ENCODE measurements around the gene MBNL1.
A peak's percentile ranks its signal among the peaks of the same experiment; 100 is the strongest.

MBNL1 gene

DNA sequence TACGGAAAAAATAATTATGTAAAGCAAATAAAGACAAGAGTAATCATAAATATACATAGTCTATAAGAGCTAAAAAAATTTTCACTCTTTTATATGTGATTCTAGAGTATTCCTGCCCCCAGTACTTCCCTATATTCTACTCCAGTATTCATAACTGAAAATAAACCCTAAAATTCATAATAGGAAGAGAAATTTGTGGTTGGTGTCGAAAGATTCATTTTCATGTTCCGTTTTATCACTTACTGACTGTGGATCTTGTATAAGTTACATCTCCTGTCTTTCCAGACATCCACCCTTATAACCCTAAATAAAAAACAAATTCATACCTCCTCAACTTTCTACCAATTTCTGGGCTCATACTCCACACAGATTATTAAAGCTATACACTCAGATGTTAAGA is 16.0 kb upstream of the MBNL1 start:
- no peak for DNase-seq (ENCODE audit: low read depth in 3 of 3)

DNA sequence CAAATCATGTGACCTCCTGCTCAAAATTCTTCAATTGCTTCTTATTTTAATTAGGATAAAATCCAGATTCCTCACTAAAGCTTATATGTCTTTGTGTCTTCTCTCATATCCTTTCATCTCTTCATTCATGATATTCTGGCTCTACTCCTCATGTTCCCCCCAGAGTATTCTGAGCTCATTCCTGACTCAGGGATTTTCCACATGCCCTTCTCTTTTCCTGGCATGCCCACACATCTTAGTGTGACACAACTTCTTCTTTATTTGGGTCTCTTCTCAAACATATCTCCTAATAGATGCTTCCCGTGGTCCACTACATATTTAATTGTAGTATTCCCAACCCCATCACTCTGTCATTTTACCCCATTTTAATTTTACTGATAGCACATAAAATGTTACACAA is 15.2 kb upstream of the MBNL1 start:
- no peak for DNase-seq (ENCODE audit: low read depth in 3 of 3)

DNA sequence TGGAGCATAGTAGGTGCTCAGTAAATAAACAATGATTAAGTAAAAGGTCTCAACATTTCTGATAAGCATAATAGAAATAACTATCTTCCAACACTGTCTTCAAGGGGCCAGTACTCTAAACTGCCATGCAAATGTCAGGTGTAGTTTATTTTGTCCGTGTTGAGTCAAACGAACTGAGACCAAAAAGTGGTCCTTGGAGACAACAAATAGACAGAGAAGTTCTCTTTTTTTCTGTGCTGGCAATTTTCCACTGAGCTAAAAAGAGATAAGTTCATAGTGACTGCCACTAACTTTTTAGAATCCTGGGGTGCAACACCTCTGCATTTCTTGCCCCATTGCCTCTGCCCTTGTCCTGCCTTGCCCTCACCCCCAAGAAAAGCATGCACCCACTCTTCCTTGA is 14.7 kb upstream of the MBNL1 start:
- no peak for DNase-seq (ENCODE audit: low read depth in 3 of 3)

DNA sequence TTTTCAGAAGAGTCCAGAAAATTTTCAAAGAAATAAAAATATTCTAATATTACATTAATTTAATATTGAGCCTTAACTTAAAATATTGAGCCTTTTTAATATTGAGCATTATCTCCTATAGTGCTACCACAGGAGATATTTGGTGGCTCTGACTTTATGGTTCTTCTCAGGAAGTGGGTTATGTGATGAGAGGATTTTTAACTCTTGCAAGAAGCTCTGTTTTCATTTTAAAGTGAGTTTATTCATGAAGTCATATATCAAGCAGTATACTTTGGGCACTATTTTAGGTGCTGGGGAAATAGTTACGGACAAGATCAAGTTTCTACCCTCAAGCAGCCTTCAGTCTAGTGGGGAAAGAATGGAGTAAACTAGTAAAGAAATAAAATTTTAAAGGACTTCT is 13.4 kb upstream of the MBNL1 start:
- DNase-seq (ENCODE audit: low read depth in 3 of 3) = no peak

DNA sequence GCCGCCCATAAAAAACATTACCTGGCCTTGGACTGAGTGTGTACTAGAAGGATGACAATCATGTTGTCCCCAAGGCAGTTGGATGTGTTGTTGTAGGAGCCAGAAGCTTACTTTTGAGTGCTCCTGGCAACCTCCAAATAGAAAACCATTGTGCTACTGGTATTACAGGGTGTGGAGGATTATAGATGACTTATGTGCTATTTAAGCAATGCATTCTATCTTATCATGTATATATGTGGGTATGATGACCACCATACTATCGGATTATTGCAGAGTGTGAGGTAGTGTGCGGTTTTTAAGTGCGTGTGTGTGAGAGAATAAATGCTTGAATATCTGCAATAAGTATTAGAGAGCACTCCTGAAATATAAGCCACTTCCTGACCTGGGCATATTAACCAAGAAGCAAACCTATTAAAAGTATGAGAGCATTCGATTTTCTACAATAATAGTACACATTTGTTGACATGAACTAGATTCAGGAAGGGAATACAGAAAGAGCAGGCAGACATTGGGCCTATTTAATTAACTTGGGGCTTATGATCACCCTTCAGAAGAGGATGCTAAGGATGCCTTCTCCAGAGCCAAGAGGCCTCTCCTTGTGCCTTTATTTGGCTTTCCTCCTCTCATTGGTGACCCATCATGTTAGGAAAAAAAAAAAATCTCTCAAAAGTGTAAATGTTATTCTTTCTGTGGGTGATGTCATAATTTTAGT is 11.7 kb upstream of the MBNL1 start:
- no peak for DNase-seq (ENCODE audit: low read depth in 3 of 3)

DNA sequence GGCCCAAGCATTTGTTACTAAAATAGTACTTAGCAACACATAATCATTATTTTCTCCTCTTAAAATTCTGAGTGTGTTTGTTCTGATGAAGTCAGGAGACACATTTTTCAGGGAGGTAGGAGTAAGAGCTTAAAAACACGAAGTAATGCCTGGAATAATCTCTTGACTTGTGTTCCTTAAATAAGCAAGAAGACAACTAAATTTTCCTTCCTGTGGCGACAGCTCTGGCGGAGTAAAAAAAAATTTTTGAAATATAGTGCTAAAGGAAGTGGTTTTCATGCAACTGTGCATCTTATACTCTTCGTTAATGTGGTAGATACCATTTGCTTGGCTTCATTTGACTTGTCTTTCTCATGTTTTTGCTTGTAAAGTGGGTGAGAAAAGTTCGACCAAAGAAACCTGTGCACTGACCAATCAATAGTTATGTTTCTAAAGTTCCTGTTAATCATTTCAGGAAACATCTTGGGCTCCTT is 11.1 kb upstream of the MBNL1 start:
- no peak for DNase-seq (ENCODE audit: low read depth in 3 of 3)

DNA sequence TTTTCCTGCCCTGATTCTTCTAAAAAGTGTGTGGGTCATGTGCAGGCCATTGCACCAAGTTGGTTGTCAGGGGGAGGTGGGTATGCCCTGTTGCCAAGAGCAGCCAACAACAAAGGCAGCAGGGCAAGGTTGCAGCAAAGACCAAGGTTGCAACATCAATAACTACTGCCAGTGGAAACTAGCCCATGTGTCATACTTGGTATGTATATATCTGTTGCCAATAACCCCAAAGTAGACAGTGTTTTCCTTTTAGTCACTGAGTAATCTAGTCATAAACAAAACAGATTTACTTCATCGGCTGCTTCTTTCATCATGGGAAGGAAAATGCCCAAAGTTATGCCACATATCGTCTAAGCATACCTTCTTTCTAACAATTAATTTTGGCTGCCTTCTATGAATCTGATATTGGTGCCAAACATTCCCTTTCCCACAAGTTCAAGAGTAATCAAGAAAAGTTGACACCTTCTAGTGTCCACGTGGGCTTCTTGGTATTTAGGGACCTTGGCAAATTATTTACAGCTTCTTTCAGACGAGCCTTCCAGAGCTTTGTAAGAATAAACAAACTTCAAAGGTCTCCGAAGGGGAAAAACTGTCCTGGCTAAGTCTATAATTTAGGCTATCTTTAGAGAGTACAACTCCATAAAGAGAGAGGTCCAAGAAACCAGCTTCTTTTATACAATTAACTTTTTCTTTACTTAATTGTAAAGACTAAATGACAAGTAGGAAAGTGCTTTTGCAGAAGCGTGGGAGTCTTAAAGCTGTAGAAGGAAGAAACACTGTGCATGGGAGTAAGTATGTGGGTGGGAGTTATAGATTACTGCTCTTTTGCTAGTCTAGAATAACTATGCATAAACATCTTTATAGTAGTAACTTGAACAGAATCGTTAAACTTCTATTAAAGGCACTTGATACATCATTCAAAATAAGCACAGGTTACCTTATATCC is 10.0 kb upstream of the MBNL1 start:
- DNase-seq (ENCODE audit: low read depth in 3 of 3) = no peak

DNA sequence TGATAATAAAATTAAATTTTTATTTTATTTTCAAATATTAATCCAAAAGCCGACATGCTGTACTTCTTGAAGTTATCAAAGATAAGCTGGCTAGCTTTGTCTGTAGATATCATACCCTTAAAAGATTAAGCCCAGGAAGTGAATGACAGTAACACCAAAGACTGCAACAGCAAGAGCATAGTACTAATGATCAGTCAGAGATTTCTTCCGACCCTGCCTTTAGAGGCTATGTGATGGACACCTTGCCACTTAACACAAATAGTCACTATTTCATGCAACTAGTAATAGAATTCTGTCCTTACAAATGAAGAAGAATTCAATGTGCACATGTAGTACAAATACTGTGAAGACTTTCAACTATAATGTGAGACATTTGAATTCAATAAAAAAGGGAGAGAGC is 9.3 kb upstream of the MBNL1 start:
- DNase-seq (ENCODE audit: low read depth in 3 of 3) = no peak

DNA sequence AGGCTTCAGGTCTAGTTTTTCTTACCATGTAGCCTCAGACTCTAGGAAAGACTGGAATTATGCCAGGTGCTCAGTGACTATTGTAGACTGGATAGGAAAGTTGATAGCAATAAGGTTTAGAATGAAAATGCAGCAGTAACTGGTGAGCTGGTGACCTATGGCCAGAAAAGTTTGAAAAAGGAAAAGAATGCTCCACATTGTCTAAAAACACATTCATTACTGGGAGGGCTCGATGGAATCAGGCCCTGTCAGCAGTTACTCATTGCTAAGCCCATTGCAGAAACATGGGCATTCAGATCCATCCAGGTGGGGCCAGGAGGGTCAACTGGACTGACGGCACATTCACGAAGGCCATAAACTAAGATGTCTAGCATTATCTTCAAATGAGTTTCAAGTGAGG is 8.7 kb upstream of the MBNL1 start:
- DNase-seq (ENCODE audit: low read depth in 3 of 3) = no peak

DNA sequence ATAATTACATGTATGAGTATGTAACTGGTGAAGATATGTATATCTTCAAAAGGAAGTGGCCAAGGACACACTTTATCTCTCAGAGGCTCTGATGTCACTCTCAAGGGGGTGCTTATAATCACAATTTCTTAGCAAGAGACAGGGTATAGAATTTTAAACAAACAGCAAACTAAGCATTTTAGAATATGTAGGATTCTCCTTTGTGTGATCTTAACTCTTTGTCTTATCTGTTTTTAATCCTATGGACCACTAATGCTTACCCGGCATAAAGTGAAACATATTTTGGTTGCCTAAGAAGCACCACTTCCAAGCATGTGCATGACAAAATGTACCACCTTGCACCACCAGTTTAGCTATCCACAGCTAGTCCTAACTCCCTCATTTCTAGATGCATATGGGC is 8.2 kb upstream of the MBNL1 start:
- DNase-seq (ENCODE audit: low read depth in 3 of 3) = no peak

DNA sequence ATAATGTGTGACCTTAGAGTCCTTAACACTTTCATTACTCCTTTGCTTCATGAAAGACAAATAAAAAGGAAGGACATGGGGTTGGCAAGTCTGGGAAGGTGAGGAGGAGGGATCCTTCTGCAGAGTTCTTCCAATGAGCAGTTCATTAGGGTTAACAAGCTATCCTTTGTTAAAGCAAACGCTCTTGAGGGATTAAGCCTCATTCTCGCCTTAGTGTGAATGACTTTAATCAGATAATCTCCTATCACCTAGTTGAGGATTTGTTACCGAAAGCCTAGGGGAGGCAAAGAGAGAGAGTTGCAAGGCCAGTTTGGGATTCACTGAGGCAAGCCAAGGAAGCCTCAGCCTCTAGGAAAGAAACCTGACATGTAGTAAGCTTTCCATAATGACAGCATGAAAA is 7.4 kb upstream of the MBNL1 start:
- no peak for DNase-seq (ENCODE audit: low read depth in 3 of 3)

DNA sequence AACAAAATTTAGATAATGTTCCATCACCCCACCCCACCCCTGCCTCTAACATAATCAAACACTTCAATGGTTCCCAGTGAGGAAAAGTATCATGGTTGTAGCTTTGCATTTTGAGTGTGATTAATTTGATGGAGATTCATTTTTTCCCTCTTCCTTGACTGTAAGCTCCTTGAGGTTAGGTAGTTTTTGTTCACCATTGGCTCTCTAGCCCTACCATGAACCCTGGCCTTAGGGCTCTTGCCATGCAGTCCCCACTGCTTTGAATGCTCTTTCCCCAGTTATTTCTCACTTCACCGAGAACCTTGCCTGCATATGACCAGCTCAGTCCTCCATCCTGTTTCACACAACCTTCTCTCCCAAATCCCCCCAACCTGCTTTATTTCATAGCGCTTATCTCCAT is 5.0 kb upstream of the MBNL1 start:
- no peak for DNase-seq (ENCODE audit: low read depth in 3 of 3)

DNA sequence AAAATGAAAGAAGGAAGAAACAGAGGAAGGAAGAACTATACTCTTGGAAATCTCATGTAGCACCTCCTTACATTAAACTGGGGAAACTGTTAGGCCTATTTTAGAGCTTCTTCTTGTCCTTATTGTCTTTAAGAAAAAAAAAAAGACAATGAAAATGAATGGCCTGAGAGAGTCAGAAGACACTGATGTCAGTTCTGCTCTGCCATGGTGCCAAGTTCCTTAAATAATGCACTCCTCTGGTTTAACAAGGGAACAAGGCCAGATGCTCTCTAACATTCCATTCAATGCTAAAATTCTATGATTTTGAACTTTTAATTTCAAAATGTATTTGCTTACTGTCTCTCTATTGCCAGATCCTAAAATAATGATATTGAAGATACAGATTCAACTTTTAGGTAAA is 4.4 kb upstream of the MBNL1 start:
- DNase-seq (ENCODE audit: low read depth in 3 of 3) = no peak

DNA sequence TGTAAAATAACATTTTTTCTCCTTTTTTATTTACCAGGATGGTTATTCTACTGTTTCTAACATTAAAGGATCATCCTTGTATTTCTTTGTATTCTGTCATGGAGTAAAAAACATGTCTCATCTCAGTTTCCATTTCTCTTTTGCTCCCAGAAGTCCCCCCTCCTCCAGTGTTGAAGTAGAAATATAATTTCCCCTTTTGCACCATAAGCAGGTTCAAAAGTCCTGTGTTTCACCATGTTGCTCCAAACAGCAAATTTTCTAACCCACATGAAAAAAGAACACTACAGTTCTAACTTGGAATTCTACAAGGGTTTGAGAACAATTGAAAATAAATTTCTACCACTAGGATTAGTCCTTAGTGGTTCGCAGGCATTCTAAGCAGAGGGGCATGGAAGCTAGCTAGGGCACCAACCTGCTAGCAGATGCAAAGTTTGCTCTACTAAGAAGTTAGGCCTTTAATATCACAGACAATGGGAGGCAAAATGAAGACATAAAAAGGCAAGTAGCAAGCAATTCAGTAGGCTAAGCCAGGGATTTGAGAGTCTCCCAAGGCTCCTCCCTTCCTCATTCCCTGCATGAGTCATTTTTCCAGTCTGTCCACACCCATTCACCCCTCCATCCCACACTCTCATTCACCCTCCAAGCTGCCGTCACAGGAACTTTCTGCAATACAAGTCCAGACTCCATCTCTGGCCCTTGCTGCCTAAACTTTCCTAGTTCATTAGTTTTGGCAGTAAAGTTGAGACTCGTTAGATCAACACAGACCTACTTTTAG is 2.3 kb upstream of the MBNL1 start:
- DNase-seq (ENCODE audit: low read depth in 3 of 3) = no peak

DNA sequence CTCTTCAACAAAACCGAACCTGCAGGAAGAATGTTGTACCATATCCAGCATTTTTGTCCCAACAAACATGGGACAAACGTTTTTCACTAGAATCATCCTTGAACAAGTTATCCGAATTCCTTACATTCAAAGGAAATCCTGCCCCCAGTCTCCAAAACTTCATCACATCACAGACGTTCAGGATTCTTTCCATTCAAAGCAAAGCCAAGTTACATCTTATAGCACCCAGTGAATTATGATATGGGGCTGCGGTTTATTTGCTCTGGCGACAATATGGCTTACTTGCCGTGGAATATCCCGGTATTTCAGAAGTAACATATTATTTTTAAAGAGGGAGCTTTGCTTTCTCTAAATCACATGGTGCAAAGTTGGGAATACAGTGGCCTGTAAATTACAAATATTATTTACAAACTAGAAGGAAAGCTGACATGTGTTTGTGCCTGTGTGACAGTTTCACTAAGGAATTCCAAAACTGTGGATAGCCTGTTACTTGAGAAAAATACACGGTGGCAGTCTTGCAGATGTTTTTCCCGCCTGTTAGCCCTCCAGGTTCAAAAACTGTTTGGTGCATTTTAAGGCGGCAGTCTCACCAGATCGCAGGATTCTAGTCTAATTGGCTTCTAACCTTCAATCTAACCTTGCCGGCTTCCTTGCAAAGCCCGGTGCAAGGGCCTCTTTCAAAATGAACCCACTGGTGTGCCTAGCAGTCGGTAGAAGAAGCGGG is 736 bp upstream of the MBNL1 start:
- DNase-seq (ENCODE audit: low read depth in 3 of 3) = no peak

DNA sequence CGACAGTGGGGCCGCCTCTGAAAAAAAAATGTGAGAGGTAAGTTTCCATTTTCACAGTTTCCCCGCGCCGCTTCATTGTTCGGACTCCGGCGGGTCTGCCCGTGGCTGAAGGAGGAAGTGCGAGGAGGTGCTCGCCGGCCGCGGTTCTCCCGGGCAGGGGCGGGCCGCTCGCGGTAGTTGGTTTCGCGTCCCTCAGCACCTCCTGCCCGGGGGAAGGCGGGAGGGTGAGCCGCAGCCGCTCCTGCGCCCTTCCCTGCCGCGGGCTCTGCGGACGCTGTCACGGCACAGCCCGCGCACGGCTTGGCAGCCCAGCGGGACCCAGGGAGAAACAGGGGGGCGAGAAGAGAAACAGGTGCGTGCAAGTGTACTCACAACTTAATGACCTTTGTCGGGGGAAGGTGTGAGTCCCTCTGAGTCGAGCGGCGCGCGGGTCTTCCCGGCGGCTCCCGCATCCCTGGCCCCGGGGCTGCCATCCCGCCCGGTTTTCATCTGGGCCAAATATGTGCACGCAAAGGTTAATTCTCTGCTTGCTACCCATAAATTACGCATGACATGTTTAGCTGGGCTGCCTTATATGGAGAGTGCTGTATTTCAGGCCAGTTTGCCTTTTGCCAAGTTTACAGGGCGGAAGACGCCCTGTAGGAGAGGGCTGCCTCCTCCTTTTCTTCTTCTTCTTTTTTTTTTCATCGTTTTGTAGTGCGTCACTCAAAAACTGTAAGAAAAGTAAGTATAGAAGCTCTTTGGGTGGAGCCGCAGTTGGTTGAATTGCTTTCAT is 514 bp downstream of the MBNL1 start:
- peak in 1 of 3 experiments; percentile 48 for DNase-seq (ENCODE audit: low read depth in 3 of 3)

DNA sequence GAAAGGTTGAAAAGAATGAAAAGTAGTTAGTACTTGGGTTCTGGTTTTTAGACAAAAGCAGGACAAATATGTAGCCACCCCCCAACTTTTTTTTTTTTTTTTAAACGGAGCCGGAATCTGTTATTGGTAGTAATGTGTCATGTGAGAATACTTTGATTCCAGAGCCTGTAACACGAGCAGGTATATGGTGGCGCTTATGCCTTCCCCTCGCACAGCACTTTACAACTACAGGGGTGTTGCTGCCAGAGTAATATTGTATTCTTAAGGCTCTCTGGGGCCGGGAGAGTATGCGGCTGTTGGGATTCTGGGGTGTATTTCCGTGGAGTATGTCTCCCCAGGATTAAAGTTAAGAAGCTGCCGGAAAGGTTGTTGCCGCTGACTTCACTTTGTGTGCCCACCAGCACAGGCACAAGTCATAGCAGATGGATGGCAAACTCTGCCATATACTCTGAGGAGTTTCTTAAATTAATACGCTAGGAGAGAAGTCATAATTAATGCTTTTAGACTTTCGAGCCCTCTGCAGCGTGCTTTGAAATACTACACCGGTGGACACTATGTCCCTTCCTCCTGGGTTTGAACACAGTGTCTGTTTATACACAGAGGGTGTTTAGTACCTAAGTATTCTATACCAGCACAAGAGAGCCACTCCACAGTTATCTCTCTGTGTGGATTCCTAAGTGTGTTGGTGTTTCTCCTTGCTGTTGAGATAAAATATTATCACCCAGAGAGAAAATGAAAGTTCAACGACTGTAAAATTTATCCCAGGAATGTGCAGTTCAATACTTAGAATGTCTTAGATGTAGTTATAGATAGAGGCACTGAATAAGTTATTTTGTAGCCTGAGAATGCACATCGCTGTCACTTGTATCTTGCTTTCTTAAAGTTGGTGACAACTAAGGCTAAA is 1.4 kb downstream of the MBNL1 start:
- DNase-seq (ENCODE audit: low read depth in 3 of 3) = no peak

DNA sequence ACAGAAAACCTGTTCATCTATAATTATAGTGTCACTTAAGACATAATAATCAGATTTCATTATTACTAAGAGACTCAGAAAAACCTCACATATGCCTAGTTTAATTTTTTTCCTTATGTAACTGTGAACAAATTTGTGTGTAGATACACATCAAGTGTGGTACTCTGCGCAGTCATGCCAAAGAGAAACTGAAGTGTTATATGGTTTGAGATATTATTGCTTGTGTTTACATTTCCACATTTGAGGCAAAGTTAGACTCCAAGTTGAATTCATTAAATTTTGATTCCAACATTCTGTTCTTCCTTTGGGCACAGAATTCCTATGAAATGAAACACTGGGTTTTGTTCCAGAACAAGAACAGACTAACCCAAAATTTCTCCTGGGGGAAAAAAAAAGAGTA is 2.2 kb downstream of the MBNL1 start:
- no peak for DNase-seq (ENCODE audit: low read depth in 3 of 3)

DNA sequence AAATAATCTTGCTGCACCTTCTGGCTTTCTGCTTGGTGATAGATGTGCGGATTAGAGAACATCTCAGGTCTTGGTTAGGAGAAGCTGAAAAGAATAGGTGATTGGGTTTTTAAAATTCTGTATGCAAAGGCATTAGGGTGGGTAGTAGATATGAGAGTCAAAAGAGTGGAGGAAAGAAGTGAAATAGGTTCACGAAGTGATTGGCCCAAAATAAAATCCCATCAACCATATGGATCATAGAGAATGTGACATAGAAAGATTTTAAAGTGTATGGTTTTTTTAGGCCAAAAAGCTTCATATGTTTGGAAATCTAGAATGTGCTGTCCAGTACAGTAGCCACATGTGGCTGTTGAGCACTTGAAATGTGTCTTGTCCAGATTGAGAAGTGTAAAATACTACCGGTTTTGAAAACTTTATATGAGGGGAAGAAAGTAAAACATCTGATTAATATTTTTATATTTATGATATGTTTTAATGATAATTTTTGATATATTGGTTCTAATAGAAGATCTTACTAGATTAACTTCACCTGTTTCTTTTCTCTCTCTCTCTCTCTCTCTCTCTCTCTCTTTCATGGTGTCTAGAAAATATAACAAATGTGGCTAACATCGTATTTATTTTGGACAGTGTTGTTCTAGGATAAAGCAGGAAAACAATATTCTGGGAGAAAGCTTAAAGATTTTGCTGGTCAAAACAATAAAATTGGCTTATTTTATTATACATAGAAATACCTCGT is 2.9 kb downstream of the MBNL1 start:
- DNase-seq (ENCODE audit: low read depth in 3 of 3) = no peak
